Epithelial cell of proximal tubule (primary cell): ENCODE data around the gene SLC16A5. TPM values are rescaled to one million over a fixed set of nuclear protein-coding genes. Genes with fewer than 3 reads are reported as not detected.
A peak's percentile ranks its signal among the peaks of the same experiment; 100 is the strongest.

Experiments used
- DNase-seq: peaks from one replicate; pipeline ENCODE4 v3.0.0-alpha.2; 2011; ENCODE audit warnings: low read depth
- H3K4me3 ChIP-seq: 2 replicates; pipeline ENCODE4 v1.5.1; 2011; ENCODE audit warnings: low read depth, mild to moderate bottlenecking, low read length
- total RNA-seq: library from RNA; depleted of rRNA; stranded (reverse); fragments of >200 nt; gene quantifications from 2 replicates; pipeline ENCODE4 v1.2.3, GENCODE V29; 2015
- TF ChIP-seq, protein P1 (sequence below): conservative IDR thresholded peaks from 2 replicates; pipeline ENCODE4 v1.5.1; 2012; ENCODE audit warnings: low read depth, mild to moderate bottlenecking, low read length

Gene SLC16A5
- total RNA-seq, 1 donor from 2014 or later = 15.9 TPM

DNA sequence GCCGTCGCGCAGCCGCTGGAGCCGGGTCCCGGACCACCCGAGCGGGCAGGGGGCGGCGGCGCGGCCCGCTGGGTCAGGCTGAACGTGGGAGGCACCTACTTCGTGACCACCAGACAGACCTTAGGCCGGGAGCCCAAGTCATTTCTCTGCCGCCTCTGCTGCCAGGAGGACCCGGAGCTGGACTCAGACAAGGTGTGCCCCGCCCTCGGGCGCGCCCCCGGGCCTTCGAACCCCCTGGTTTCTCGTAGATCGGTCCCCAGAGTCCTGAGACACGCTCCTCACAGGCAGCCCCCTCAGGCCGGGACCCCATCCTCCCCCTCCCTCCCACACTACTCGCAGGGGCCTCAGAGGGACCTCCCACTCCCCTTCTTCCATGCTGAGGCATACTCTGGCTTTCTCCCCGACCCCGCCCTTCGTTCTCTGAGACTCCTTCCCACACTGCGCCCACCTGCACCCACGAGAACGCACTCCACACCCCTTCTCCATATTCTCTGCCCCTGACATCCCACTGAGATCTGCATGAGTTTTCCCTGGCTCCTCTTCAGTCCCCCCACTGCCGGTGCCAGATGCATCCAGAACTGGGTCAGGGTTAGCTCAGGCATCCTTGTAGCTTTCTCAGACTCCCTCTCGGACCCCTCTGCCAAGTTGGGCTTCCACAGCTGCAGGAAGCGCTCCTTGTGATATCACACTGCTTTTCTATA is 40.2 kb upstream of the SLC16A5 start:
- TF ChIP-seq, protein P1, sequence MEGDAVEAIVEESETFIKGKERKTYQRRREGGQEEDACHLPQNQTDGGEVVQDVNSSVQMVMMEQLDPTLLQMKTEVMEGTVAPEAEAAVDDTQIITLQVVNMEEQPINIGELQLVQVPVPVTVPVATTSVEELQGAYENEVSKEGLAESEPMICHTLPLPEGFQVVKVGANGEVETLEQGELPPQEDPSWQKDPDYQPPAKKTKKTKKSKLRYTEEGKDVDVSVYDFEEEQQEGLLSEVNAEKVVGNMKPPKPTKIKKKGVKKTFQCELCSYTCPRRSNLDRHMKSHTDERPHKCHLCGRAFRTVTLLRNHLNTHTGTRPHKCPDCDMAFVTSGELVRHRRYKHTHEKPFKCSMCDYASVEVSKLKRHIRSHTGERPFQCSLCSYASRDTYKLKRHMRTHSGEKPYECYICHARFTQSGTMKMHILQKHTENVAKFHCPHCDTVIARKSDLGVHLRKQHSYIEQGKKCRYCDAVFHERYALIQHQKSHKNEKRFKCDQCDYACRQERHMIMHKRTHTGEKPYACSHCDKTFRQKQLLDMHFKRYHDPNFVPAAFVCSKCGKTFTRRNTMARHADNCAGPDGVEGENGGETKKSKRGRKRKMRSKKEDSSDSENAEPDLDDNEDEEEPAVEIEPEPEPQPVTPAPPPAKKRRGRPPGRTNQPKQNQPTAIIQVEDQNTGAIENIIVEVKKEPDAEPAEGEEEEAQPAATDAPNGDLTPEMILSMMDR = no peak
- H3K4me3 ChIP-seq = peak overlapping the region; percentile 98
- no peak for DNase-seq

GRCh38 chr17:75048249-75048878 is 39.4 kb upstream of the SLC16A5 start:
- peak overlapping the region; percentile 98 for H3K4me3 ChIP-seq
- TF ChIP-seq, protein P1 = no peak
- DNase-seq = no peak

- H3K4me3 ChIP-seq = no peak overlapping the region
- DNase-seq = no peak
- TF ChIP-seq, protein P1 = no peak
Measured at GRCh38 chr17:75049057-75049456, 38.7 kb upstream of the SLC16A5 start.

DNA sequence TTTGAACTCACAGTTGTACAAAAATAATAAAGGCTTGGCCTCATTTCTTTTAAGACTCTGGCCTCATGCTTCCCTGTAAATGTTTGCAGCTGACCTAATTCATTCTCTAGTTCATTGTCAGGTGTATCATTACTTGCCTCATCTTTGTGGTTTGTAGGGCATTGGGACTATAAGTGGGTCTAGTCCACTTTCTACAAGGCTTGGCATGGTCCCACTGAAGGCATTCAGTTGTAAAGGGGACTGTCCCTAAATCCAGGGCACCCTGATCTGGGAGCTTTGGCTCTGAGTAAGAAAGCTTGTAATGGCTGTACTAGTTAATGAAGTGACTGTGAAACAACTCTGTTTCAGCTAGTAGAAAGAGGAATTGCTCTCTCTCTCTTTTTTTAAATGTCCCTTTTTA is 38.0 kb upstream of the SLC16A5 start:
- TF ChIP-seq, protein P1 = no peak
- no peak overlapping the region for H3K4me3 ChIP-seq
- no peak for DNase-seq

GRCh38 chr17:75051941-75052340 is 35.8 kb upstream of the SLC16A5 start:
- no peak for DNase-seq
- TF ChIP-seq, protein P1 = no peak
- H3K4me3 ChIP-seq = no peak overlapping the region

DNA sequence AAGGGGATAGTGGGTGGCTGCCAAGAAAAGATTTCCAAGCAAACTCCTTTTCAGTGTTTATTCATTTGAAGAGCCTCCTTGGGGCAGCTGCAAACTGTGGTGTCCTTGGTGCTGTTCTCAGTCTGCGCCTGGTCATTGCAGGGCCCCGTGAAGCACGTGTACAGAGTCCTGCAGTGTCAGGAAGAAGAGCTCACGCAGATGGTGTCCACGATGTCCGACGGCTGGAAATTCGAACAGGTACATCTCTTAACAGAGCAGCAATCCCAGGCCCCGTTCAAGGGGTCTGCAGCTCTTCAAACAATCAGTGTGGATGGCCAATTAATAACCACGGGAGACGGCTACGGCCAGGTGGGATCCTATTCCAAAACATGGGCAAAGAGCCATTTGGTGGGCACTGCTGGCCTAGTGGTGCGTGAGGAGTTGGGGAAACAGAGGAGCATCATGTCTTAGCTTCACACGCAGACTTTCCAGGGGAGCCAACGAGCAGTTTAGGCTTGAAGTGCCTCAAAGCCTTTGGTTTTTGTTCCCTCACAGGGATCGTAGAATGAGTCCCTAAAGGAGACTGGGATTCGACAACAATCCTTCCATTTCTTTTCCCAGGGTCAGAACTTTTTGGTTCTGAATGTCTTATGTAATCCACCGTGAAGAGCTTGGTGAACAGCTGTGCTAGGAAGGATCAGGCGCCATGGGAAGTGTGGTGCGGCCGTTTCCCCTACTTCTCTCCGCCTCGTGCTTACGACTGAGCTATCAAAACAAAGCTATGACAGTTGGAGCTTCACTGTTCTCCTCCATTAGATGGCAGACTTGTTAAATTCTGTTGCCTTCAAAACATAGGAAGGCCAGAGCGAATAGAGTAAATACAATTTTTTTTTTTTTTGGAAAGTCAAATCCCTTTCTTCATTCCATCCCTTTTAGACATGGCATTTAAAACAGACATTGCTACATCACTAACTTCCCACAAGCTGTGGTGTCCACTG is 28.1 kb upstream of the SLC16A5 start:
- H3K4me3 ChIP-seq = no peak overlapping the region
- TF ChIP-seq, protein P1 = peak; percentile 50
- DNase-seq = no peak
